B cell (primary cell): ENCODE results near the gene CSE1L. TPM values are rescaled to one million over a fixed set of nuclear protein-coding genes. Genes with fewer than 3 reads are reported as not detected.
"Not testable (repeated sequence)": the region's sequence is repeated elsewhere in the genome, so short reads cannot be mapped to it uniquely, and the experiment has no call there.

Experiments
- ATAC-seq: fragments of 200-7000 bp; cut with Tn5 transposase; one replicate; pipeline ENCODE4 v1.10.0; 2021; ENCODE audit warnings: low read depth, mild to moderate bottlenecking, moderate number of reproducible peaks, moderate library complexity
- CTCF ChIA-PET: fragments of 350-600 bp; sonication (Branson Sonifier 250); formaldehyde crosslinking; loops from one replicate; lab custom pipeline; 2021; ENCODE audit warnings: antibody characterized with exemption, inconsistent platforms; lab: Charles Lee
- POLR2A ChIA-PET: fragments of 350-600 bp; sonication (Branson Sonifier 250); formaldehyde crosslinking; loops from one replicate; lab custom pipeline; 2021; ENCODE audit warnings: antibody characterized with exemption; lab: Charles Lee
- DNase-seq: peaks from one replicate; pipeline ENCODE4 v3.0.0; 2013
- H2AFZ ChIP-seq: 2 replicates; pipeline ENCODE4 v1.6.1; 2012; ENCODE audit warnings: mild to moderate bottlenecking, low read depth, low read length; ENCODE audit not compliant: insufficient read depth, poor library complexity, severe bottlenecking
- H3K27ac ChIP-seq, 2 donors: 1 replicate in 1 of 2; 2 replicates in 1 of 2; pipeline ENCODE4 v1.5.1; 2012 to 2013; ENCODE audit warnings: low read length in 2 of 2, mild to moderate bottlenecking in 2 of 2, moderate library complexity in 1 of 2
- H3K27me3 ChIP-seq, 4 experiments: fragments of 200-600 bp in 1 of 4; sonication (generic) in 1 of 4; replicated peaks in 1 of 4; 1 replicate in 2 of 4; 2 replicates in 2 of 4; pipeline versions ENCODE4 v1.6.1 to v1.7.0; 2013 to 2016; ENCODE audit warnings: low read length in 3 of 4, mild to moderate bottlenecking in 2 of 4, mixed read lengths in 1 of 4, moderate library complexity in 1 of 4; ENCODE audit not compliant: insufficient read depth in 4 of 4, control insufficient read depth in 3 of 4; ENCODE audit errors: control extremely low read depth in 1 of 4
- H3K36me3 ChIP-seq, 2 experiments: replicated peaks in 1 of 2; 1 replicate in 1 of 2; 2 replicates in 1 of 2; pipeline versions ENCODE4 v1.6.1 to v1.7.1; 2013; ENCODE audit warnings: low read length in 1 of 2; ENCODE audit not compliant: insufficient read depth in 2 of 2, control insufficient read depth in 1 of 2; ENCODE audit errors: control extremely low read depth in 1 of 2, extremely low read depth in 1 of 2
- H3K4me1 ChIP-seq, 2 donors: fragments of 200-600 bp in 1 of 2; sonication (generic) in 1 of 2; 1 replicate in 1 of 2; 2 replicates in 1 of 2; pipeline versions ENCODE4 v1.5.1 to v1.6.1; 2013 to 2017; ENCODE audit warnings: low read length in 2 of 2; ENCODE audit not compliant: control insufficient read depth in 2 of 2, insufficient read depth in 2 of 2
- H3K4me2 ChIP-seq: replicated peaks from 2 replicates; pipeline ENCODE3; 2012; ENCODE audit warnings: mild to moderate bottlenecking, low read depth, low read length; ENCODE audit not compliant: poor library complexity, severe bottlenecking
- H3K4me3 ChIP-seq, 5 experiments: fragments of 200-600 bp in 1 of 5; sonication (generic) in 1 of 5; 1 replicate in 3 of 5; 2 replicates in 2 of 5; pipeline versions ENCODE4 v1.5.1 to v1.7.0; 2011 to 2016; ENCODE audit warnings: low read length in 4 of 5, mild to moderate bottlenecking in 4 of 5, low read depth in 2 of 5, control low read depth in 1 of 5, moderate library complexity in 1 of 5; ENCODE audit not compliant: insufficient read depth in 1 of 5; ENCODE audit errors: control extremely low read depth in 1 of 5, extremely low read depth in 1 of 5
- H3K79me2 ChIP-seq: fragments of 200-600 bp; sonication (generic); one replicate; pipeline ENCODE4 v1.6.0; 2016; ENCODE audit warnings: low read length; ENCODE audit not compliant: control insufficient read depth, insufficient read depth
- H3K9ac ChIP-seq: fragments of 200-600 bp; sonication (generic); 2 replicates; pipeline ENCODE4 v1.6.1; 2017; ENCODE audit warnings: mild to moderate bottlenecking, low read length, moderate library complexity
- H3K9me3 ChIP-seq, 3 donors: one replicate each; pipeline versions ENCODE4 v1.6.1 to v1.7.1; 2013; ENCODE audit warnings: low read length in 2 of 3; ENCODE audit not compliant: control insufficient read depth in 2 of 3, insufficient read depth in 1 of 3; ENCODE audit errors: control extremely low read depth in 1 of 3
- H4K20me1 ChIP-seq: 2 replicates; pipeline ENCODE4 v1.6.0; 2012; ENCODE audit warnings: mild to moderate bottlenecking, low read length; ENCODE audit not compliant: insufficient read depth, control insufficient read depth, poor library complexity, severe bottlenecking
- H3K27ac Mint-ChIP-seq: one replicate; pipeline ENCODE4 v1.8.0; 2021; ENCODE audit warnings: mixed read lengths
- H3K27me3 Mint-ChIP-seq: one replicate; pipeline ENCODE4 v1.8.0; 2021; ENCODE audit warnings: mixed read lengths
- H3K4me1 Mint-ChIP-seq: one replicate; pipeline ENCODE4 v1.8.0; 2021; ENCODE audit warnings: mixed read lengths
- H3K4me3 Mint-ChIP-seq: one replicate; pipeline ENCODE4 v1.8.0; 2021; ENCODE audit warnings: mixed read lengths
- H3K9me3 Mint-ChIP-seq: one replicate; pipeline ENCODE4 v1.8.0; 2022; ENCODE audit warnings: mixed read lengths; ENCODE audit not compliant: insufficient read depth
- CTCF ChIP-seq: fragments of 200-600 bp; IDR thresholded peaks from one replicate; pipeline ENCODE4 v1.8.0; 2022; ENCODE audit warnings: antibody characterized with exemption, mild to moderate bottlenecking
- EZH2 ChIP-seq: IDR thresholded peaks from 2 replicates; pipeline ENCODE4 v1.6.1; 2012; ENCODE audit warnings: borderline replicate concordance, low read depth, mild to moderate bottlenecking, moderate library complexity, low read length; ENCODE audit not compliant: insufficient read depth, poor library complexity, severe bottlenecking
- WGBS: methylation state at CpG from one replicate; pipeline ENCODE4 v1.1.5; 2013; ENCODE audit warnings: missing lambda C conversion rate; ENCODE audit not compliant: insufficient coverage; 5-methylcytosine and 5-hydroxymethylcytosine counted together
- intact Hi-C: fragments of 100-400 bp; cut with micrococcal nuclease; formaldehyde crosslinking; loops from one replicate; pipeline ENCODE4 v1.10.0; 2022
- polyA plus RNA-seq: library from polyadenylated mRNA; depleted of rRNA; stranded (reverse); fragments of >200 nt; gene quantifications from 2 replicates; pipeline ENCODE4 v1.2.3, GENCODE V29; 2012
- total RNA-seq, 2 donors: library from RNA; stranded (reverse); fragments of 120-200 nt in 1 of 2; gene quantifications; 1 replicate in 1 of 2; 2 replicates in 1 of 2; pipeline versions ENCODE4 v1.2.3 to v1.2.4, GENCODE V29; 2013 to 2022

Gene CSE1L
- total and polyA plus RNA-seq, 2 donors (not counting 1 experiment from before 2014, with no cell fraction given): 7.6 to 38.0 TPM

DNA sequence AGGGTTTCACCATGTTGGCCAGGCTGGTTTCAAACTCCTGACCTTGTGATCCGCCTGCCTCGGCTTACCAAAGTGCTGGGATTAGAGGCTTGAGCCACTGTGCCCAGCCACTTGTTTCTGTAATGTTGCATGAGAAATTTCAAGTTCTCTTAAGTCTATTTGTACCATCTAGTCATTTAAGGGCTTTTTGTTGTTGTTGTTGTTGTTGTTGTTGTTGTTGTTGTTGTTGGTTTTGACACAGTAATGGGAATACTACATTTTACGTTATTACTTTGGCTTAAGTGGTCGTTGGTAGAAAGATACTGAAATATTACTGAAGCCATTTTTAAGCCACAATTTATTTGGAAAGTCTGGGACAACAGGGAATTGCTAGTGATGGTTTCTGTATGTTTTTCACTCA, 52.0 kb downstream of the CSE1L start:
- Histone ChIP-seq H3K4me1 (peaks cover 21 to 29% of the 10 kb centered on the region in 2 donors), H3K4me2 (no peak overlapping the region), H4K20me1 (no peaks in the 10 kb centered on the region), H3K27me3 (no peaks in the 10 kb centered on the region), H3K36me3 (peaks cover 8 to 55% of the 10 kb centered on the region in 2 experiments), H3K9ac (no peak overlapping the region), H3K79me2 (peaks cover 3% of the 10 kb centered on the region), H3K4me3 (no peak overlapping the region), H3K9me3 (no peaks in the 10 kb centered on the region), H2AFZ (no peak overlapping the region), H3K27ac (peak overlapping the region in 1 of 2 donors; percentile 68)
- no peaks in the 10 kb centered on the region for H3K9me3 Mint-ChIP-seq
- no peak overlapping the region for H3K4me3 Mint-ChIP-seq
- ChIA-PET POLR2A (no interaction called here), CTCF (no interaction called here)
- ATAC-seq (no peak), DNase-seq (no peak)
- no peak overlapping the region for H3K27ac Mint-ChIP-seq
- no peak for TF ChIP-seq CTCF
- no peak for TF ChIP-seq EZH2
- intact Hi-C loops: no loop called here
- WGBS: 100% methylated on average over 2 of the region's 4 CpGs
- H3K27me3 Mint-ChIP-seq: no peaks in the 10 kb centered on the region
- H3K4me1 Mint-ChIP-seq: peaks cover 29% of the 10 kb centered on the region

- no peaks in the 10 kb centered on the region for H3K9me3 Mint-ChIP-seq
- 43% methylated on average over 1 of the region's 3 CpGs for WGBS
- CTCF ChIA-PET: interaction anchor here (0.6 kb wide), 1 partner anchor 131 kb away, joined by 3 read pairs; no protein-coding TSS in a partner anchor
- H3K27me3 ChIP-seq: no peaks in the 10 kb centered on the region
- H3K27ac ChIP-seq: peak overlapping the region in 1 of 2 donors; percentile 68
- H3K36me3 ChIP-seq: peaks cover 8 to 53% of the 10 kb centered on the region in 2 experiments
- POLR2A ChIA-PET: no interaction called here
- no peaks in the 10 kb centered on the region for H4K20me1 ChIP-seq
- ATAC-seq: no peak
- DNase-seq: no peak
- no peak for TF ChIP-seq EZH2
- no peak for TF ChIP-seq CTCF
- H3K27ac Mint-ChIP-seq: peak overlapping the region; percentile 69
- peaks cover 29% of the 10 kb centered on the region for H3K4me1 Mint-ChIP-seq
- peak overlapping the region; percentile 40 for H3K4me2 ChIP-seq
- no peak overlapping the region for H2AFZ ChIP-seq
- H3K4me3 ChIP-seq: no peak overlapping the region
- H3K9me3 ChIP-seq: no peaks in the 10 kb centered on the region
- peaks cover 21 to 29% of the 10 kb centered on the region in 2 donors for H3K4me1 ChIP-seq
- H3K79me2 ChIP-seq: peaks cover 3% of the 10 kb centered on the region
- intact Hi-C loops: no loop called here
- peak overlapping the region; percentile 30 for H3K4me3 Mint-ChIP-seq
- H3K9ac ChIP-seq: no peak overlapping the region
- no peaks in the 10 kb centered on the region for H3K27me3 Mint-ChIP-seq
These were observed 52.9 kb downstream of the CSE1L start for GRCh38 chr20:49099011-49099410.

- Histone ChIP-seq H3K27ac (peak overlapping the region; percentile 60 to 77), H3K36me3 (peaks cover 1 to 41% of the 10 kb centered on the region in 2 experiments)
These were observed 54.2 kb downstream of the CSE1L start for GRCh38 chr20:49100292-49100691.

More at GRCh38 chr20:49100292-49100691, 54.2 kb downstream of the CSE1L start:
- H3K4me3 ChIP-seq, H3K79me2 ChIP-seq, H3K4me3 Mint-ChIP-seq, H3K9me3 Mint-ChIP-seq, intact Hi-C loops, H3K27me3 ChIP-seq, H3K9me3 ChIP-seq, H3K27me3 Mint-ChIP-seq, ATAC-seq, H4K20me1 ChIP-seq, H3K27ac Mint-ChIP-seq, DNase-seq: not testable (repeated sequence)
- peaks cover 29% of the 10 kb centered on the region for H3K4me1 Mint-ChIP-seq
- Histone ChIP-seq H3K4me1 (peaks cover 21 to 29% of the 10 kb centered on the region in 2 donors), H3K4me2 (peak overlapping the region; percentile 69), H2AFZ (peak overlapping the region; percentile 47), H3K9ac (peak overlapping the region; percentile 52)
- ChIA-PET CTCF (interaction anchor here (1.0 kb wide), 1 partner anchor 9 kb away, joined by 3 read pairs; no protein-coding TSS in a partner anchor), POLR2A (interaction anchor here (0.6 kb wide), 1 partner anchor 56 kb away, joined by 5 read pairs; no protein-coding TSS in a partner anchor)
- WGBS: 100% methylated on average over 1 of the region's 5 CpGs
